Kidney epithelial cell (primary cell): ENCODE data around the gene PSD4. TPM values are rescaled to one million over a fixed set of nuclear protein-coding genes. Genes with fewer than 3 reads are reported as not detected.

Source experiments
- DNase-seq: peaks from one replicate; pipeline ENCODE4 v3.0.0-alpha.2; 2010; ENCODE audit warnings: low read depth
- H3K27me3 ChIP-seq: 2 replicates; pipeline ENCODE4 v1.6.0; 2011; ENCODE audit warnings: low read length; ENCODE audit not compliant: control insufficient read depth, insufficient read depth
- H3K36me3 ChIP-seq: 2 replicates; pipeline ENCODE4 v1.5.1; 2011; ENCODE audit warnings: low read length; ENCODE audit not compliant: control insufficient read depth, insufficient read depth
- H3K4me3 ChIP-seq: 2 replicates; pipeline ENCODE4 v1.5.1; 2011; ENCODE audit warnings: low read depth, mild to moderate bottlenecking, control low read depth, low read length
- CTCF ChIP-seq: IDR thresholded peaks from 2 replicates; pipeline ENCODE4 v1.5.1; 2011; ENCODE audit warnings: mild to moderate bottlenecking, moderate library complexity, low read length, control low read depth, inconsistent platforms; ENCODE audit not compliant: insufficient read depth, poor library complexity, severe bottlenecking
- total RNA-seq: library from RNA; depleted of rRNA; stranded (reverse); fragments of >200 nt; gene quantifications from 2 replicates; pipeline ENCODE4 v1.2.3, GENCODE V29; 2015

PSD4 gene
- total RNA-seq, 1 donor from 2014 or later: 13.9 TPM

- DNase-seq: no peak
- H3K36me3 ChIP-seq: no peaks in the 10 kb centered on the region
- no peak for TF ChIP-seq CTCF
- no peaks in the 10 kb centered on the region for H3K27me3 ChIP-seq
- H3K4me3 ChIP-seq: no peak overlapping the region
Measured at GRCh38 chr2:113127646-113128570, 45.9 kb upstream of the PSD4 start.

DNA sequence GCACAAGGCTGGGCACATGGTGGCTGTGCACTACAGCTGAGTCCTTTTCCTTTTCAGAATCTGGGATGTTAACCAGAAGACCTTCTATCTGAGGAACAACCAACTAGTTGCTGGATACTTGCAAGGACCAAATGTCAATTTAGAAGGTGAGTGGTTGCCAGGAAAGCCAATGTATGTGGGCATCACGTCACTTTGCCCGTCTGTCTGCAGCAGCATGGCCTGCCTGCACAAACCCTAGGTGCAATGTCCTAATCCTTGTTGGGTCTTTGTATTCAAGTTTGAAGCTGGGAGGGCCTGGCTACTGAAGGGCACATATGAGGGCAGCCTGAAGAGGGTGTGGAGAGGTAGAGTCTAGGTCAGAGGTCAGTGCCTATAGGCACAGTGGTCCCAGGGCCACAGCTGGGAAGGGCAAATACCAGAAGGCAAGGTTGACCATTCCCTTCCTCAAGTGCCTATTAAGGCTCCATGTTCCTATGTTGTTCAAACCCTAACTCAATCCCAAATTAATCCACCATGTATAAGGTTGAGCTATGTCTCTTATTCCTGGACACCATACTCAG lies 44.2 kb upstream of the PSD4 start:
- H3K36me3 ChIP-seq: no peaks in the 10 kb centered on the region
- H3K27me3 ChIP-seq: no peaks in the 10 kb centered on the region
- no peak for DNase-seq
- H3K4me3 ChIP-seq: no peak overlapping the region
- no peak for TF ChIP-seq CTCF

GRCh38 chr2:113131352-113132185 lies 42.2 kb upstream of the PSD4 start:
- no peak for TF ChIP-seq CTCF
- Histone ChIP-seq H3K36me3 (no peaks in the 10 kb centered on the region), H3K27me3 (no peaks in the 10 kb centered on the region), H3K4me3 (no peak overlapping the region)
- DNase-seq: no peak

DNA sequence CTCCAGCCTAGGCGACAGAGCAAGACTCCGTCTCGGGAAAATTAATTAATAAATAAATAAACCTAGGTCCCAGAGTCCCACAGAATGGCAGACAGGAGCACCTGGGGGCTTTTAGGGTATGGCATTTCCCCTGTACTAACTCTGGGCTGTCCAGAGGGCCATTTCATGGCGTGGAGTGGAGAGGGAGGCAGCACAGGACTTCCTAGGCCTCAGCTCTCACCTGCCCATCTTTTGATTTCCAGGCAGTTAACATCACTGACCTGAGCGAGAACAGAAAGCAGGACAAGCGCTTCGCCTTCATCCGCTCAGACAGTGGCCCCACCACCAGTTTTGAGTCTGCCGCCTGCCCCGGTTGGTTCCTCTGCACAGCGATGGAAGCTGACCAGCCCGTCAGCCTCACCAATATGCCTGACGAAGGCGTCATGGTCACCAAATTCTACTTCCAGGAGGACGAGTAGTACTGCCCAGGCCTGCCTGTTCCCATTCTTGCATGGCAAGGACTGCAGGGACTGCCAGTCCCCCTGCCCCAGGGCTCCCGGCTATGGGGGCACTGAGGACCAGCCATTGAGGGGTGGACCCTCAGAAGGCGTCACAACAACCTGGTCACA lies 41.3 kb upstream of the PSD4 start:
- Histone ChIP-seq H3K27me3 (no peaks in the 10 kb centered on the region), H3K4me3 (no peak overlapping the region), H3K36me3 (no peaks in the 10 kb centered on the region)
- no peak for DNase-seq
- TF ChIP-seq CTCF: no peak

- no peak for TF ChIP-seq CTCF
- Histone ChIP-seq H3K27me3 (no peaks in the 10 kb centered on the region), H3K4me3 (no peak overlapping the region), H3K36me3 (no peaks in the 10 kb centered on the region)
- DNase-seq: no peak
Measured at GRCh38 chr2:113133704-113134598, 39.8 kb upstream of the PSD4 start.
